ENCODE data around the gene PCID2. TPM values are rescaled to one million over a fixed set of nuclear protein-coding genes. Genes with fewer than 3 reads are reported as not detected.

PCID2 gene
- total and polyA plus RNA-seq, 2 donors (not counting 1 experiment from before 2014, with no cell fraction given), result 52.2 to 61.1 TPM

- ATAC-seq (ENCODE audit: low read depth) (no peak), DNase-seq (no peak)
- no peaks in the 10 kb centered on the region for H3K27me3 ChIP-seq (replicated peaks in 1 of 4; ENCODE audit: control extremely low read depth in 1 of 4, control insufficient read depth in 3 of 4, insufficient read depth in 4 of 4, low read length in 3 of 4)
- no peak overlapping the region for H3K27ac ChIP-seq (ENCODE audit: low read length in 2 of 2)
- H3K9me3 ChIP-seq (ENCODE audit: control extremely low read depth in 1 of 3, control insufficient read depth in 2 of 3, insufficient read depth in 1 of 3, low read length in 2 of 3), result no peaks in the 10 kb centered on the region
- H3K4me3 Mint-ChIP-seq, result no peak overlapping the region
- no peak for TF ChIP-seq CTCF (IDR thresholded peaks at IDR 0.05)
- TF ChIP-seq EZH2 (IDR thresholded peaks at IDR 0.05; ENCODE audit: borderline replicate concordance, insufficient read depth, low read depth, low read length, poor library complexity, severe bottlenecking), result no peak
- no peaks in the 10 kb centered on the region for H3K9me3 Mint-ChIP-seq (ENCODE audit: insufficient read depth)
- intact Hi-C loops (cut with micrococcal nuclease), result no loop called here
- no peaks in the 10 kb centered on the region for H4K20me1 ChIP-seq (ENCODE audit: control insufficient read depth, insufficient read depth, low read length, poor library complexity, severe bottlenecking)
- H3K27me3 Mint-ChIP-seq, result no peaks in the 10 kb centered on the region
- no peak overlapping the region for H2AFZ ChIP-seq (ENCODE audit: insufficient read depth, low read depth, low read length, poor library complexity, severe bottlenecking)
- no peak overlapping the region for H3K4me3 ChIP-seq (ENCODE audit: control extremely low read depth in 1 of 5, extremely low read depth in 1 of 5, insufficient read depth in 1 of 5, low read depth in 2 of 5, low read length in 4 of 5)
- no peak overlapping the region for H3K4me2 ChIP-seq (replicated peaks; ENCODE audit: low read depth, low read length, poor library complexity, severe bottlenecking)
- no peaks in the 10 kb centered on the region for H3K4me1 Mint-ChIP-seq
- POLR2A ChIA-PET, result no interaction called here
- no peaks in the 10 kb centered on the region for H3K4me1 ChIP-seq (ENCODE audit: control insufficient read depth in 2 of 2, insufficient read depth in 2 of 2, low read length in 2 of 2)
- CTCF ChIA-PET, result no interaction called here
- WGBS (ENCODE audit: insufficient coverage), result 80% methylated on average over 1 of the region's 6 CpGs
- H3K27ac Mint-ChIP-seq, result no peak overlapping the region
- peaks cover 3 to 62% of the 10 kb centered on the region in 2 experiments for H3K36me3 ChIP-seq (replicated peaks in 1 of 2; ENCODE audit: control extremely low read depth in 1 of 2, control insufficient read depth in 1 of 2, extremely low read depth in 1 of 2, insufficient read depth in 2 of 2, low read length in 1 of 2)
- H3K79me2 ChIP-seq (ENCODE audit: control insufficient read depth, insufficient read depth, low read length), result peaks cover 11% of the 10 kb centered on the region
- H3K9ac ChIP-seq (ENCODE audit: low read length), result no peak overlapping the region
Observed at GRCh38 chr13:113195360-113195759, 13.1 kb downstream of the PCID2 start.

GRCh38 chr13:113192902-113193301, 15.6 kb downstream of the PCID2 start:
- Histone ChIP-seq H3K9me3 (ENCODE audit: control extremely low read depth in 1 of 3, control insufficient read depth in 2 of 3, insufficient read depth in 1 of 3, low read length in 2 of 3) (no peaks in the 10 kb centered on the region), H3K27ac (ENCODE audit: low read length in 2 of 2) (no peak overlapping the region), H3K27me3 (replicated peaks in 1 of 4; ENCODE audit: control extremely low read depth in 1 of 4, control insufficient read depth in 3 of 4, insufficient read depth in 4 of 4, low read length in 3 of 4) (no peaks in the 10 kb centered on the region), H2AFZ (ENCODE audit: insufficient read depth, low read depth, low read length, poor library complexity, severe bottlenecking) (no peak overlapping the region), H3K79me2 (ENCODE audit: control insufficient read depth, insufficient read depth, low read length) (no peaks in the 10 kb centered on the region), H3K4me3 (ENCODE audit: control extremely low read depth in 1 of 5, extremely low read depth in 1 of 5, insufficient read depth in 1 of 5, low read depth in 2 of 5, low read length in 4 of 5) (no peak overlapping the region), H3K36me3 (replicated peaks in 1 of 2; ENCODE audit: control extremely low read depth in 1 of 2, control insufficient read depth in 1 of 2, extremely low read depth in 1 of 2, insufficient read depth in 2 of 2, low read length in 1 of 2) (peaks cover 11 to 60% of the 10 kb centered on the region in 2 experiments), H3K4me2 (replicated peaks; ENCODE audit: low read depth, low read length, poor library complexity, severe bottlenecking) (no peak overlapping the region), H3K9ac (ENCODE audit: low read length) (no peak overlapping the region), H4K20me1 (ENCODE audit: control insufficient read depth, insufficient read depth, low read length, poor library complexity, severe bottlenecking) (no peaks in the 10 kb centered on the region), H3K4me1 (ENCODE audit: control insufficient read depth in 2 of 2, insufficient read depth in 2 of 2, low read length in 2 of 2) (no peaks in the 10 kb centered on the region)
- Mint-ChIP-seq H3K27me3 (no peaks in the 10 kb centered on the region), H3K4me3 (no peak overlapping the region), H3K9me3 (ENCODE audit: insufficient read depth) (no peaks in the 10 kb centered on the region), H3K4me1 (no peaks in the 10 kb centered on the region), H3K27ac (no peak overlapping the region)
- WGBS (ENCODE audit: insufficient coverage), result 100% methylated on average over 1 of the region's 2 CpGs
- ChIA-PET POLR2A (no interaction called here), CTCF (no interaction called here)
- ATAC-seq (ENCODE audit: low read depth), result no peak
- TF ChIP-seq EZH2 (IDR thresholded peaks at IDR 0.05; ENCODE audit: borderline replicate concordance, insufficient read depth, low read depth, low read length, poor library complexity, severe bottlenecking) (no peak), CTCF (IDR thresholded peaks at IDR 0.05) (no peak)
- DNase-seq, result no peak
- intact Hi-C loops (cut with micrococcal nuclease), result no loop called here
